ENCODE data around the gene MYBBP1A.

MYBBP1A gene

GRCh38 chr17:4548721-4549531 is 6.3 kb downstream of the MYBBP1A start:
- no peak for DNase-seq

- no peak for DNase-seq
Measured at GRCh38 chr17:4548061-4548461, 7.1 kb downstream of the MYBBP1A start.

- DNase-seq = no peak
Measured at GRCh38 chr17:4547118-4547906, 7.9 kb downstream of the MYBBP1A start.

- DNase-seq = no peak
Measured at GRCh38 chr17:4545217-4545951, 9.8 kb downstream of the MYBBP1A start.

GRCh38 chr17:4544951-4545216 is 10.3 kb downstream of the MYBBP1A start:
- no peak for DNase-seq

GRCh38 chr17:4544135-4544950 is 10.8 kb downstream of the MYBBP1A start:
- DNase-seq = no peak

DNA sequence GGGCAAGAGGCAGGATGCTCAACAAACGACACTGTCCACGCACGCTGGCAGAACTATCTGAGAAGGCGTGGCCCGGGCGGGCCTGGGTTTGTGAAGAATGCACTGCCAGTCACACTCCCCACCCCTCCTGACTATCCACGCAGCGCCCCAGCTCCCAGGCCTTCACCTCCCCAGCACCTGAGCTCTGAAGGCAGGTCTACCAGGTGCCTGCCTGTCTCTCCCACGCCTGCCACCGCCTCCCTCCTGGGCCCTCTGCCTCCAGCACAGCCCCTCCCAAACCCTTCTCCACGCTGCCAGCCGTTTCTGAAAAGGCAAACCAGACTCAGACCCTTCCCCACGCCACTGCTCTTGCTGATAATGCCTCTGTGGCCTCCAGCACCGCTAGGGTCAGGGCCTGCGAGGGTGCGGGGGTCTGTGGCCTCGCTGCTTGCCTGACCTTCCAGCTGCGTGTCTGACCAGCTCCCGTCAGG is 11.6 kb downstream of the MYBBP1A start:
- no peak for DNase-seq

DNA sequence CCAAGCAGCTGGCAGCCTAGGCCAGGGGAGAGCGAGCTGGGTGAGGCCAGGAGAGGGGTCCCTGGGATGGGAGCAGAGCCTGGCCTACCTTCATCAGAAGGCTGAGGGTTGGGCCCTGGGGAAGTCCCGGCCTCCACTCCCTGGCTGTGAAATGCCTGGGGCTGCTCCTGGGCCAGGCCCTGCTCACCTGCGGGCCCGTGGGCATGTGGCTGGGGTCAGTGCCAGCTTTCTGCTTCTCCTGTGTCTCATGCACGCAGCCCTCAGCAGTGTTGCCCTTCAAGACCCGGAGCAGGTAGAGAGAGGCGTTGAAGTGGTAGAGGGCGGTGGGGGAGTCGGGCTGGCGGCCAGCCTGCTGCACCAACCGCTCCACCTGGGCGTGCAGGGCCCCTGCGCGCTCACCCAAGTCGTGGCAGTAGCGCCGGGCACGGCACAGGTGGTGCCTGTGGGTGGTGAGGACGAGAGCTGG is 12.4 kb downstream of the MYBBP1A start:
- no peak for DNase-seq

- no peak for DNase-seq
Measured at GRCh38 chr17:4542003-4542725, 13.0 kb downstream of the MYBBP1A start.

DNA sequence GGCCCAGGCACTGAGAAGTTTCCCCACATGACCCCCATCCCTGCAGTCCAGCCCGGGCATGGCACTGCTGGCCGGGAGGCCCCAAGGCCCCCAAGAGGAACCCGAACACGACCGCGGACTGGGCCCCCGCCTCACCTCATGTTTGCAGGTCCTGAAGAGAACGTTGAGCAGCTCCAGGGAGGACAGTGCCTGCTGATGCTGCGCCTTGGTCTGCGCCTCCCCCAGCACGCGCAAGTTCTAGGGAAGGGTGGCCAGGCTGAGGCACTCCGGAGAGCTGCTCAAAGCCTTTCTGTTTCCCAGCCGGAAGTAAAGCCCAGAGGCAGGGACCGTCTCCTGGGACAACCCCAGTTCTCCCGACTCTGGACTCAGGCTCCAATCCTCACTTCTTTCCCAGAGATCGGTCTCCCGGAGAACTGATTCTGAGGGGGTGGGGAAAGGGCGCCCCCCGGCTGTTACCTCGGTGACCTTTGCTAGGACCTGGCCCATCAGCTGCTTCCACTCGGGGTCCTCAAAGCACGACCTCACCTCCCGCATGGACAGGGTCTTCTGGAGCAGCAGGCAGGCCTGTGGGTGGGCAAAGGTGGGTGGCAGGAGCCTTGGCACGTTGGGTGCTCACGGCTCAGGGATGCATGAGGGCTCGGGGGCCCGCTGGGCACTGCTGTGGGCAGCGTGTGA is 13.7 kb downstream of the MYBBP1A start:
- no peak for DNase-seq

- no peak for DNase-seq
Measured at GRCh38 chr17:4540687-4541327, 14.4 kb downstream of the MYBBP1A start.

DNA sequence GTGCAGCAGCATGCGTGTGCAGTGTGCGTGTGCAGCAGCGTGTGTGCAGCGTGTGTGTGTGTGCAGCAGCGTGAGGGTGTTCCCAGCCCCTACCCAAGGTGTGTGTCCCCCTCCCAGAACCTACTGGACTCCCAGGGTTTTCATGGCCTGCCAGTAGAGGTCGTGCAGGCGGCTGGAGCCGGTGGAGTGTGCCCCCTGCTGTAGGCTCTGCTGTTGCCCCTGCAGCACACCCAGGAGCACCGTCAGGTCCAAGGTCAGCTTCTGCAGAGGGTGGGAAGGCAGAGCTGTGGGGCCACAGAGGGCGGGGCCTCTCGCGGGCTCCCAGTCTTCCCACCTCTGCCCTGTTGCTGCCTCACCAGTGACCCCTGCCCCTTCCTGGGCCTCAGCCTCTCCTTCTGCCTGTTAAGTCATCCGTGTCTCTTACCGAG is 14.9 kb downstream of the MYBBP1A start:
- no peak for DNase-seq

GRCh38 chr17:4539576-4540223 is 15.5 kb downstream of the MYBBP1A start:
- DNase-seq = no peak

DNA sequence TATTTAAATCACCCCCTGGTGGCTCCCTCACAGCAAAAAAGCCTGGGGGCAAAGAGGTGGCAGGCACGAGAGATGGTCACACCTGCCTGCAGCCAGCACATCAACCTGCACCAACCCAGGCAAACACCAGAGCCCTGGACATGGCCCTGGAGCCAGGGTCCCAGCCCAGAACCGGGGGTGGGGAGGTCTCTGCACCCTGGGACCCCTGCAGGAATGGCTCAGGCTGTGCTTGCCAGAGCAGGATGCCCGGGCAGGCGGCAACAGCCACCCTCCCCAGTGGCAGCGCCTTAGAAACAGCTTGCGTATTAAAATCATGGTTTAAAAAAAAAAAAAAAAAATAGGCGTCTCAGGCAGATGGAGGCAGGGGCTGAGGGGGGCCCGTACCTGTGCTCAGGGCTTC is 16.2 kb downstream of the MYBBP1A start:
- no peak for DNase-seq

DNA sequence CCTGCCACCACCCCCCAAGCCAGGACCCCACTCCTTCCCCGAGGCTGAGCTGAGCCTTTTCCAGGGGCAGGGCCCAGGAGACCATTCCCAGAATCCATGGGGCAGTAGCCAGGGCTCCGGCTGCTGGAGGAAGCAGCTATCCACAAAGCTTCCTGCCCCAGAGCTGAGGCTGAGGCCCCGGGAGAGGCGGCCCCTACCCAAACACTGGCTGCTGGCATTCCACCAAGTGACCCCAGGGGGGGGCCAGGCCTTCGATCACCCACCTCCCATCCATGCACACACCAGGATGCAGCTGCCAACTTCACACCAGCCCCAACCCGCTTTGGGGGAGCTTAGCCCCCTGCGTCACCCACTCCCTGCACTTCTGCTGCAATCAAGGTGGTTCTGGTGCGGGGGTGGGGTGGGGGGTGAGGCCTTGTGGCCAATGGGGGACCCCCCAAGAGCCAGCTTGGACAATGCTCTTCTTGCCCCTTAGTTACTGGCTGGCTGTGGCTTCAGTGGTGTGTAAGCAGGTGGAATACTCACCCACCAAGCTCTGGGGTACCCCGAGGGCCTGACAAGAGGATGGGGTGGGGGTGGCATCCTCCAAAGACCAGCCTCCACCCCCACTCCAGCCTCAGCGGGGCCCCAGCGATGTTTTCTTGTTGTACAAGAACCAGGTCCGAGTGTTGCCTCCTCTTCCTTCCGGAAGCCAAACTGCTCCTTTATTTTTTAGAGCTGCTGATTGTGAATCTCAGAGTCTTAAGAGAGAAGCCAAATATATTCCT is 16.8 kb downstream of the MYBBP1A start:
- no peak for DNase-seq

DNA sequence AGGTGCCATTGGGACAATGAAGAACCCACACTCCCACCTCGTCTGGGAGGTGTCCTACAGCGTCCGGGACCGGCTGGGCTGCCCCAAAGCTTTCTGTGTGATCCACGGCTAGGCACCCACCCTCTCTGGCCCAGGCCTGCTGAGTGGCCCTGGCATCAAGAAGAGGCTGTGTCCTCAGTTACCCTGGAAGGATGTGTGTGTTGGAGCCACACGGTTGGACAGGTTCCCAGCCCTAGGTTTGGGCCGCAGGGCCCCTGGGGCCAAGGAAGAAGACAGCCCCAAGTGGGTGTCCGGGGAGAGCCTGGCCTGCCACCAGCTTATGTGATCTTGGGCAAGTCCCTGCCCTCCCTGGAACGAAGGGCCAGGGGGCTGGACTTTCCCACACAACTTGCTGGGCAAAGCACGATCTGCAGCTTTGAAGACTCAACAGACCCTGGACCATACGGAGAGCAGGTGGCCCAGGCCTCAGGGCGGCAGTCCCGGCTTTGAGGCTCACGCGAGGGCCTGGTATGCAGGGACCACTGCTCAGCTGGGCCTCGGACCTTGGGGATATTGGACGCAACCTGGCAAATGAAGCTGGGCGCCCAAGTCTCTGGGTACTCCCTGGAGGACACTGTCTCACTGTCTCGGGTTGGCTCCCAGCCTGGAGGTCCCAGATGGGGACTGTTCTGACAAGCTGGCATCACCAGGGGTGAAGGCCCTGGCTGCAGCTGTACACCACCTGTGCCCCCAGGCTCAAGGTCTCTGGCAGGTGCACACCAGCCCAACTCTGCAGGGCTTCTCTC is 17.5 kb downstream of the MYBBP1A start:
- no peak for DNase-seq

DNA sequence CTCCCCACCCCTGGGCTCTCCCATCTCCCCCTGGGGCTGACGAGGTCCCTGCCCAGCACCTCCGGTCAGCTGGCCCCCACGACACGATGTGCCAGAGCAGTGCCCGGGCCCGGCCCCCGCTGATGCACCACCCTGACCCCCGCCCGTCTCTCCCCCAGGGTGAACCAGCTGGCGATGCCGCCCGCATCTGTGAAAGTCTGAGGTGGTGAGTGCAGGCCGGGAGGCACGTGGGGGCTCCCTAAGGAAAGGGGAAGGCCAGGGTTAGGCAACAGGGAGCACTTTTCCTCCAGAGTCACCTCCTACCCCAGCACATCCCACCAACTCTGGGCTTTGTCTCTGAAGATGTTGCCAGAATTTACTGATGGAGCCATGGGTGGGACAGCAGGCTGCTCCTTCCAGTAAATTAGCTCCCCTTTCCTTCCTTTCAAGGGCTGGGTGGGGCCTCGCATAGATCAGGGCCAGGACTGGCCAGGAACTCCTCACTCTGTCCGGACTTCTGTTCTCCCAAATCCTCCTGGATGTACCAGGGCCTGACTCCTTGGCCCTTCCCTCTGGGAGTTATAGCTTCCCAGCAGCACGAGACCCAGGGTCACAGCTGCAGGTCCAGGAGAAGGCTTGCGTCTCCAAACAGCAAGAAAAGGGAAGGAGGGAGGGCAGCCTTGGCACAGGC is 18.3 kb downstream of the MYBBP1A start:
- DNase-seq = no peak

DNA sequence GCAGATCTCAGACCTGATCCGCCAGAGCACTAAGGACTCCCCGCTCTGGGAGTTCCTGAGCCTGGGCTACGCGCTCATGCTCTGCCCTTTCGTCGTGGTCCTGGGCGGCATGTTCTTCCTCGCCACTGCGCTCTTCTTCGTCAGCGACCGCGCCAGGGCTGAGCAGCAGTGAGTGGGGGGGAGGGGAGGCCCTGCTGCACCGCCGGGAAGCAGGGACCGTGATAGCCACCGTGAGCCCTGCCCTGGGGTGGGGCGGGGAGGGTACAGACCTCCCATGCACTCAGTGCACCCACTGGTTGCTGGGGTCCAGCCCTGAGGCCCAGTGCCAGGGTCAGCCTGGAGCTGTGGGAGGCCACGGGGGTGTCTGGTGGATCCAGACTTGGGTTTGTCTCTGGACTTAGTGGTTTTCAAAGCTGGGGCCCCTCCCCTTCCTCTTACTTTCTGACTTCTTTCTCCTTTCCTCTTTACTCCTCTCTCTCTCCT is 18.9 kb downstream of the MYBBP1A start:
- no peak for DNase-seq
